ENCODE results near the gene UBE2S.
"Not testable (repeated sequence)": the region's sequence is repeated elsewhere in the genome, so short reads cannot be mapped to it uniquely, and the experiment has no call there.

Gene UBE2S

DNA sequence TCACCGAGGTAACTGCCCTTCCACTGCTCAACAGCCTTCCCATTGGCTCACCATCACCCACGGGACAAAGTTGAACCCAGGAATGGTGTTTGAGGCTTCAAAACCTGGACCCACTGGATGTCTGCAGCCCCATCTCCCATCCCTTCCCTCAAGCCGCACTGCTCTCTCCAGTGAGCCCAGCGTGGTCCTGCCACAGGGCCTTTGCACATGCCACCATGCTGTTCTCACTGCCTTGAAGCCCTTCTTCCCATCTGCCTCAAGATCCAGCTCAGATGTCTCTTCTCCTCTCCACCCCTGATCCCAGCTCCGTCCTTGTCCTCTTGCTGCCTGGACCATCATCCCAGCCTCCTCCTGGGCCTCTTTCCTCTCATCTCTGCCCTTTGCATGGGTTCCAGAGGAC lies 31.5 kb upstream of the UBE2S start:
- no peak for DNase-seq

DNA sequence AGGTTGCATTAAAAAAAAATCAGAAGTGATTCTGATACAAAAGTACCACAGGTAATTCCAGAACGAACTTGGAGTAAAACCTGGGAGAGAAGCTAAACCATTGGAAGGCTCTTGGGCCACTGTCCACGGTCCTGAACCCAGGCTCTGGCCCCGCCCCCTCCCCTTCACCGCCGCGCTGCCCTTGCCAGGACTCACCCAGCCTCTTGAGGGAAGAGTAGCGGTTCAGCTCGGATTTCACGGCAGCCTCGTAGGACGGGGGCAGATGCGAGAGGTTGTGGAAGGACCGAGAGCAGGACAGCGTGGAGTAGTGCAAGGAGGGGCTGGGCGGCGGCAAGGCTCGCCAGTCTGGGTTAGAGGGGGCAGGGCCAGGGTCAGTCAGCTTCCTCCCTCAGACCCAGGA lies 29.8 kb upstream of the UBE2S start:
- no peak for DNase-seq

DNA sequence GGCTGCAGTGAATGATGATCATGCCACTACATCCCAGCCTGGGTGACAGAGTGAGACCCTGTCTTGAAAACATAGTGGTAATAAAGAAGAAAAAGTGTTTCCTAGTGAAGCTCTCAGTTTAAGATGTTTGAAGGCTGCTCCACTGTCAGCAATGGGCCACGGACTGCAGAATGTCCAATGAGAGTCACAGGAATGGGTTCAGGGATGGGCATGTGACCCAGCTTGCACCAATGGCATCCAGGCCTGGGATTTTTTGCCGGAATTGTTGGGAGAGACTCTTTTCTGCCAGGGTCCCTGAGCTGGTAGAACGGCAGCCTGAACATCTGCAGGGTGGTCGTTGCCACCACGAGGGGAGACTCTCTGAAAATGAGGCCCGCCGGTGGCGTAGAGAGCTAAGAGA lies 29.3 kb upstream of the UBE2S start:
- no peak for DNase-seq

GRCh38 chr19:55435020-55435419 lies 27.4 kb upstream of the UBE2S start:
- no peak for DNase-seq

- DNase-seq = no peak
Observed at GRCh38 chr19:55434356-55434919, 26.9 kb upstream of the UBE2S start.

DNA sequence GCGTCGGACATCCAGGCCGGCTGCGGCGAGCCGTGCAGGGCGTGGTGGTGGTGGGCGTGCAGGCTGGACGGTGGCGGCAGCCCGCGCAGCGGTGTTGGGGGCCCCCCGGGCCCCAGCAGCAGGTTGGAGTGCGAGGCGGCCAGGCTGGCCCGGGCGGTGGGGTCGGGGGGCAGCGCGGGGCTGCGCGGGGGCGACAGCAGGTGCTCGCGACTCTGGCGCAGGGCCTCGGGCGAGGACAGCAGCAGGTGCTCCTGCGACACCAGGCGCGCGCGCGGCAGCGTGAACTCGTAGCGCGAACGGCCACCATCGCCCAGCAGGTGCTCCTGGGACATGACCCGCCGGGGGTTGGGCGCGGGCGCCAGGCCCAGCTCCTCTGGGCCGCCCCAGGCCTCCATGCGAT lies 25.7 kb upstream of the UBE2S start:
- DNase-seq = no peak

GRCh38 chr19:55432241-55432959 lies 24.8 kb upstream of the UBE2S start:
- no peak for DNase-seq

DNA sequence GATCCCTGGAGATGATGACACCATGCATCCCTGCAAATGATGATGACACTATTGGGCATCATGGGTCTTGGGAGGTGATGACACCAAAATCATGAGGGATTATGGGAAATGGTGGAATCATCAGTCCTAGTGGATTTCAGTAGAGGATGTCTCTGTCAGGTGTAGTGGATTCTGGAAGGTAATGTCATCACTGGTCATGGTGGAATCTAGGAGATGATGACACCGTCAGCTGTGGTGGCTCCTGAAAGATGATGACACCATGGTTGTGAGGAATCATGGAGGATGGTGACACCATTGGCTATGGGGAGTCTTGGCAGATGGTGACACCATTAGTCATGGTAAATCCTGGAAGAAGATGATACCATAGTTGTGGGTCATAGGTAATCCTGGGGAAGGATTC lies 23.6 kb upstream of the UBE2S start:
- no peak for DNase-seq

DNA sequence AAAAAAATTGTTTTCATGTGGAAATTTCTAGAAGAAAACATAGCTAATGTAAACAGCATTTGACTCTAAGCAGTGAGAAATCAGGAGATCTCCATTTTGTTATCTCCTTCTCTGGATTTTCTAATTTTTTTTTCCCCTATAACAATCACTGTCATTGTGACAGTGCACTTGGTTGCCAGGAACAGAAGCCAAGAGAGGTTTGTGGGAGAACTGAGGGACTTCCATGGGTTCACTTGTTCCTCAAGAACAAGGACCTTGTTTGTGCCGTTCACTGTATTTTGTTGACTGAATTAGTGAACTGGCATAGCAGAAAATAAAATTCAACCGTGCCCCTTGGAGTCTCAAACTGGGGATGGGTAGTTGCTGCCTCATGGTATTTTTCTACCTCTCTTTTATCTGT lies 18.5 kb upstream of the UBE2S start:
- DNase-seq = no peak

DNA sequence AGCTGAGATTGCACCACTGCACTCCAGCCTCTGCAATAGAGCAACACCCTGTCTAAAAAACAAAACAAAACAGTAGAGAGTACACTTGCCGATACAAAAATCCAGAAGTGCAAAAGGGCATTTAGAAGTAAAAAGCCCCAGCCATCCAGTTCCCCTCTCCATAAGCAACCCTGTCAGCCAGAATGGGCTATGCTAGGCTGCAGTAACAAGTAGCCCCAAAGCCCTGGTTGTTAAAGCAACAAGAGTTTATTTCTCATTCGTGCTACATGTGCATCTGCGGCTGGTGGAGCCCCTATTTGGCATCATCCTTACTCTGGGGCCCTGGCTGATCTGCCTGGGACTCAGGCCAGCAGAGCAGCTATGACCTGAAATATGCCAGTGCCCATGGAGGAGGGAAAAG lies 16.9 kb upstream of the UBE2S start:
- no peak for DNase-seq

- DNase-seq = no peak
Observed at GRCh38 chr19:55423225-55424005, 15.8 kb upstream of the UBE2S start.

GRCh38 chr19:55421281-55421680 lies 13.7 kb upstream of the UBE2S start:
- DNase-seq = not testable (repeated sequence)

GRCh38 chr19:55419624-55420236 lies 12.1 kb upstream of the UBE2S start:
- no peak for DNase-seq

DNA sequence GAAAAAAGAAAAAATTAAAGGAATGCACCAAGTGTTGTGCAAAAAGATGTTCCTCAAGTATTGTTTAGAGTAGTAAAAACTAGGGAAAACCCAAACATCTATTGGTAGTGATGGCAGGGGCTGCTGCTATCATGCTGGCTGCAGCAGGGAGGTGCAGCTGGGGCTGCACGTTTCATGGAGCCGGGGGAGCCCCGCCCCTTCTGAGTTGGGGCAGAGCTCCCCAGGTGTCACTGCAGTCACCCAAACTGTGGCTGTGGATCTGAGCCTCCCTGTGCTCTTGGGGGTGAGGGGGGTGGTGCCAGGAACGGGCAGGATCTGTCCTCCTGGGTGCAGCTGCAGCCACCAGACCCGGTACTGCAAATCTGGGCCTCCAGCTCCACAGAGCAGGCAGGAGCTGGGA lies 11.5 kb upstream of the UBE2S start:
- no peak for DNase-seq

GRCh38 chr19:55418185-55418584 lies 10.6 kb upstream of the UBE2S start:
- peak; percentile 47 to 49 for DNase-seq

GRCh38 chr19:55410168-55410567 lies 2.6 kb upstream of the UBE2S start:
- no peak for DNase-seq

- DNase-seq = not testable (repeated sequence)
Observed at GRCh38 chr19:55409179-55409578, 1.6 kb upstream of the UBE2S start.

DNA sequence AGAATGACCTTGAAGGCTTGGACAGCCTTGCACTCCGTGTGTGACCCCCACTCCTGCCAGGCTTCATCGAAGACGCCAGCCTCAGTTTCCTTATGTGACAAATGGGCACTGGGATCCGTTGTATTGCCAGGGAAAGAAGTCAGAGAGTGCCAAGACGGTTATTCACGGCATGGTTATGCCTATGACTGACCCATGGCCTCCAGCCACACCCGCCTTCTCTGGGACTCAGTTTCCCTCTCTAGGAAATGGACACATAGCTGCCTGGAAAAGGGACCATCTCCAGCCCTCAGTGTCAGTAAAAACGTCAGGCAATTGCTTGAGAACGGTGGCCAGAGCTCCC lies 915 bp upstream of the UBE2S start:
- DNase-seq = no peak

GRCh38 chr19:55407800-55408532 lies 378 bp upstream of the UBE2S start:
- peak; percentile 93 to 95 for DNase-seq

GRCh38 chr19:55406826-55407549 lies 600 bp downstream of the UBE2S start:
- no peak for DNase-seq

GRCh38 chr19:55406091-55406825 lies 1.3 kb downstream of the UBE2S start:
- DNase-seq = no peak

- DNase-seq = no peak
Observed at GRCh38 chr19:55405638-55406037, 1.9 kb downstream of the UBE2S start.
